HEK293 (cell line): ENCODE data around the gene XPR1.

Experiments used
- CTCF ChIA-PET: fragments of 350-600 bp; formaldehyde crosslinking; extraction: SDS; loops from one replicate; lab custom pipeline; 2021; ENCODE audit warnings: antibody characterized with exemption; lab: Yijun Ruan, JAX
- POLR2A ChIA-PET: fragments of 300-600 bp; formaldehyde crosslinking; extraction: SDS; loops from one replicate; lab custom pipeline; 2020; ENCODE audit warnings: antibody characterized with exemption, inconsistent platforms; lab: Yijun Ruan, JAX
- H3K27ac ChIP-seq: fragments of 200-500 bp; sonication (Bioruptor generic); 2 replicates; pipeline ENCODE4 v1.5.1; 2014; ENCODE audit warnings: low read depth, low read length, control low read depth, inconsistent platforms; ENCODE audit errors: extremely low read depth
- H3K36me3 ChIP-seq, 2 experiments: fragments of 200-500 bp in 1 of 2; sonication (Bioruptor generic) in 1 of 2; 1 replicate in 1 of 2; 2 replicates in 1 of 2; pipeline ENCODE4 v1.5.1; 2014 to 2017; ENCODE audit warnings: inconsistent platforms in 2 of 2, low read length in 2 of 2; ENCODE audit not compliant: control insufficient read depth in 2 of 2, insufficient read depth in 1 of 2
- H3K4me1 ChIP-seq: fragments of 200-500 bp; sonication (Bioruptor generic); 2 replicates; pipeline ENCODE4 v1.5.1; 2014; ENCODE audit warnings: mild to moderate bottlenecking, low read length, inconsistent platforms; ENCODE audit not compliant: control insufficient read depth, insufficient read depth
- H3K4me3 ChIP-seq: 2 replicates; pipeline ENCODE4 v1.5.1; 2011; ENCODE audit warnings: low read depth, mild to moderate bottlenecking, control low read depth, low read length, moderate library complexity
- H3K9me3 ChIP-seq: fragments of 200-500 bp; sonication (Bioruptor generic); 2 replicates; pipeline ENCODE4 v1.5.1; 2014; ENCODE audit warnings: low read depth, low read length, inconsistent platforms; ENCODE audit not compliant: control insufficient read depth, insufficient read depth
- HOXA7 ChIP-seq: sonication (generic); formaldehyde crosslinking; IDR thresholded peaks from 2 replicates; pipeline ENCODE4 v1.8.1; 2022; ENCODE audit warnings: missing genetic modification reagents, borderline replicate concordance
- HOXC10 ChIP-seq: sonication (generic); formaldehyde crosslinking; IDR thresholded peaks from 2 replicates; pipeline ENCODE4 v1.8.1; 2023; ENCODE audit warnings: mild to moderate bottlenecking, missing genetic modification reagents
- PRDM1 ChIP-seq: fragments of 450-650 bp; formaldehyde crosslinking; IDR thresholded peaks from 2 replicates; pipeline ENCODE4; 2016; ENCODE audit warnings: missing biosample characterization, missing genetic modification characterization
- SCRT2 ChIP-seq: fragments of 450-650 bp; formaldehyde crosslinking; IDR thresholded peaks from 2 replicates; pipeline ENCODE4 v1.5.1; 2016; ENCODE audit warnings: missing biosample characterization, missing genetic modification characterization
- TSHZ1 ChIP-seq: fragments of 450-650 bp; formaldehyde crosslinking; IDR thresholded peaks from 2 replicates; pipeline ENCODE4 v1.5.1; 2016; ENCODE audit warnings: missing biosample characterization, missing genetic modification characterization, borderline replicate concordance
- ZBTB26 ChIP-seq: fragments of 450-650 bp; formaldehyde crosslinking; optimal IDR thresholded peaks from 2 replicates; pipeline ENCODE3; 2016; ENCODE audit warnings: missing biosample characterization, mild to moderate bottlenecking, missing genetic modification characterization
- ZBTB48 ChIP-seq: fragments of 450-650 bp; formaldehyde crosslinking; IDR thresholded peaks from 2 replicates; pipeline ENCODE4 v1.5.1; 2016; ENCODE audit warnings: missing biosample characterization, missing genetic modification characterization
- ZNF121 ChIP-seq: fragments of 450-650 bp; formaldehyde crosslinking; IDR thresholded peaks from 2 replicates; pipeline ENCODE4 v1.5.1; 2016; ENCODE audit warnings: missing biosample characterization, missing genetic modification characterization
- ZNF157 ChIP-seq: fragments of 450-650 bp; formaldehyde crosslinking; IDR thresholded peaks from 2 replicates; pipeline ENCODE4 v1.5.1; 2016; ENCODE audit warnings: missing biosample characterization, missing genetic modification characterization
- ZNF292 ChIP-seq: fragments of 450-650 bp; formaldehyde crosslinking; IDR thresholded peaks from 2 replicates; pipeline ENCODE4 v1.5.1; 2016; ENCODE audit warnings: low read depth, missing biosample characterization, missing genetic modification characterization, borderline replicate concordance
- ZNF488 ChIP-seq: fragments of 450-650 bp; formaldehyde crosslinking; IDR thresholded peaks from 2 replicates; pipeline ENCODE4 v1.5.1; 2016; ENCODE audit warnings: missing biosample characterization, missing genetic modification characterization
- ZNF645 ChIP-seq: fragments of 450-650 bp; formaldehyde crosslinking; IDR thresholded peaks from 2 replicates; pipeline ENCODE4; 2016; ENCODE audit warnings: missing biosample characterization, missing genetic modification characterization
- ZNF747 ChIP-seq: fragments of 450-650 bp; formaldehyde crosslinking; IDR thresholded peaks from 2 replicates; pipeline ENCODE4 v1.5.1; 2016; ENCODE audit warnings: missing biosample characterization, missing genetic modification characterization
- ZNF776 ChIP-seq: fragments of 450-650 bp; formaldehyde crosslinking; IDR thresholded peaks from 2 replicates; pipeline ENCODE4 v1.5.0; 2017; ENCODE audit warnings: missing biosample characterization, missing genetic modification characterization, borderline replicate concordance
- ZNF785 ChIP-seq: fragments of 450-650 bp; formaldehyde crosslinking; IDR thresholded peaks from 2 replicates; pipeline ENCODE4 v1.5.1; 2016; ENCODE audit warnings: missing biosample characterization, missing genetic modification characterization
- ZSCAN18 ChIP-seq: fragments of 450-650 bp; formaldehyde crosslinking; IDR thresholded peaks from 2 replicates; pipeline ENCODE4 v1.5.1; 2016; ENCODE audit warnings: missing biosample characterization, missing genetic modification characterization

Gene XPR1

GRCh38 chr1:180627411-180627810, 4.4 kb upstream of the XPR1 start:
- no peaks in the 10 kb centered on the region for H3K36me3 ChIP-seq
- H3K4me3 ChIP-seq, result no peak overlapping the region
- TF ChIP-seq ZNF157 (tag by site-specific recombination) (no peak), SCRT2 (no peak), ZNF292 (tag by site-specific recombination) (no peak), ZNF488 (tag by site-specific recombination) (no peak), ZSCAN18 (no peak), HOXC10 (no peak)
- POLR2A ChIA-PET, result no interaction called here
- no peak overlapping the region for H3K27ac ChIP-seq
- H3K9me3 ChIP-seq, result no peaks in the 10 kb centered on the region
- CTCF ChIA-PET, result interaction anchor here (0.6 kb wide), 1 partner anchor 8 kb away, joined by 5 read pairs; no protein-coding TSS in a partner anchor
- no peaks in the 10 kb centered on the region for H3K4me1 ChIP-seq

GRCh38 chr1:180628646-180629045, 3.2 kb upstream of the XPR1 start:
- ChIA-PET CTCF (no interaction called here), POLR2A (no interaction called here)
- Histone ChIP-seq H3K4me3 (no peak overlapping the region), H3K27ac (no peak overlapping the region), H3K4me1 (peaks cover 4% of the 10 kb centered on the region), H3K9me3 (no peaks in the 10 kb centered on the region), H3K36me3 (no peaks in the 10 kb centered on the region)
- TF ChIP-seq ZNF121 (no peak), ZNF645 (tag by site-specific recombination) (no peak), TSHZ1 (tag by site-specific recombination) (no peak), ZBTB48 (tag by site-specific recombination) (no peak), HOXA7 (CRISPR knock-in tag) (no peak), ZBTB26 (tag by site-specific recombination) (no peak), ZNF776 (tag by site-specific recombination) (no peak), ZSCAN18 (no peak), PRDM1 (no peak), ZNF785 (tag by site-specific recombination) (no peak), ZNF747 (tag by site-specific recombination) (no peak)
